Measurements from ENCODE around the gene MAP2K5. TPM values are rescaled to one million over a fixed set of nuclear protein-coding genes. Genes with fewer than 3 reads are reported as not detected.

Gene MAP2K5
- total RNA-seq, 1 donor from 2014 or later: 2.9 TPM

GRCh38 chr15:67548862-67549651 is 6.6 kb downstream of the MAP2K5 start:
- no peaks in the 10 kb centered on the region for H3K27me3 ChIP-seq (ENCODE audit: control insufficient read depth, insufficient read depth, low read length)
- H3K4me3 ChIP-seq (ENCODE audit: low read depth, low read length): no peak overlapping the region
- peaks cover 2% of the 10 kb centered on the region for H3K36me3 ChIP-seq (ENCODE audit: control insufficient read depth, insufficient read depth, low read length)
- TF ChIP-seq, protein P1, sequence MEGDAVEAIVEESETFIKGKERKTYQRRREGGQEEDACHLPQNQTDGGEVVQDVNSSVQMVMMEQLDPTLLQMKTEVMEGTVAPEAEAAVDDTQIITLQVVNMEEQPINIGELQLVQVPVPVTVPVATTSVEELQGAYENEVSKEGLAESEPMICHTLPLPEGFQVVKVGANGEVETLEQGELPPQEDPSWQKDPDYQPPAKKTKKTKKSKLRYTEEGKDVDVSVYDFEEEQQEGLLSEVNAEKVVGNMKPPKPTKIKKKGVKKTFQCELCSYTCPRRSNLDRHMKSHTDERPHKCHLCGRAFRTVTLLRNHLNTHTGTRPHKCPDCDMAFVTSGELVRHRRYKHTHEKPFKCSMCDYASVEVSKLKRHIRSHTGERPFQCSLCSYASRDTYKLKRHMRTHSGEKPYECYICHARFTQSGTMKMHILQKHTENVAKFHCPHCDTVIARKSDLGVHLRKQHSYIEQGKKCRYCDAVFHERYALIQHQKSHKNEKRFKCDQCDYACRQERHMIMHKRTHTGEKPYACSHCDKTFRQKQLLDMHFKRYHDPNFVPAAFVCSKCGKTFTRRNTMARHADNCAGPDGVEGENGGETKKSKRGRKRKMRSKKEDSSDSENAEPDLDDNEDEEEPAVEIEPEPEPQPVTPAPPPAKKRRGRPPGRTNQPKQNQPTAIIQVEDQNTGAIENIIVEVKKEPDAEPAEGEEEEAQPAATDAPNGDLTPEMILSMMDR (IDR thresholded peaks at IDR 0.05; ENCODE audit: insufficient read depth, low read length, severe bottlenecking): no peak
- no peak for FAIRE-seq
- no peak for DNase-seq (ENCODE audit: low read depth)

DNA sequence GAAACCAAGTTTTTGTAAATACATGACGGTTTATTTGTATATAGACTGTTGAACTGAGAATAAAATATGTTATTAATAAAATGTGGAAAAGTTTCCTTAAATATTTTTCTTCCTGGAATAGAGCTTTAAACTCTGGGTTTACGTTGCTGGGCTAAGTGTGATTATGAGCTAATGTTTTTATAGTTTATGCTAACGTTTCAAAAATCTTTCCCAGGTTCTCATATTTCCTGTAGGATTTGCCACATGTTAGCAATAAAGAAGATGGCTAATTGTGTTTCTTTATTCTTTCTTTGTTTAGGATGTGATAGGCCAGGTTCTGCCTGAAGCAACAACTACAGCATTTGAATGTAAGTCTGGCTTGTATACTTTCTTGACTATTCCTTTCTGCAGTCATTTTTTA is 7.2 kb downstream of the MAP2K5 start:
- TF ChIP-seq, protein P1 (IDR thresholded peaks at IDR 0.05; ENCODE audit: insufficient read depth, low read length, severe bottlenecking): no peak
- DNase-seq (ENCODE audit: low read depth) (no peak), FAIRE-seq (no peak)
- Histone ChIP-seq H3K4me3 (ENCODE audit: low read depth, low read length) (no peak overlapping the region), H3K36me3 (ENCODE audit: control insufficient read depth, insufficient read depth, low read length) (peaks cover 2% of the 10 kb centered on the region), H3K27me3 (ENCODE audit: control insufficient read depth, insufficient read depth, low read length) (no peaks in the 10 kb centered on the region)

GRCh38 chr15:67550522-67550921 is 8.0 kb downstream of the MAP2K5 start:
- Histone ChIP-seq H3K27me3 (ENCODE audit: control insufficient read depth, insufficient read depth, low read length) (no peaks in the 10 kb centered on the region), H3K4me3 (ENCODE audit: low read depth, low read length) (no peak overlapping the region), H3K36me3 (ENCODE audit: control insufficient read depth, insufficient read depth, low read length) (peaks cover 2% of the 10 kb centered on the region)
- no peak for DNase-seq (ENCODE audit: low read depth)
- FAIRE-seq: no peak
- TF ChIP-seq, protein P1 (IDR thresholded peaks at IDR 0.05; ENCODE audit: insufficient read depth, low read length, severe bottlenecking): no peak

GRCh38 chr15:67551207-67551743 is 8.8 kb downstream of the MAP2K5 start:
- no peaks in the 10 kb centered on the region for H3K27me3 ChIP-seq (ENCODE audit: control insufficient read depth, insufficient read depth, low read length)
- DNase-seq (ENCODE audit: low read depth) (no peak), FAIRE-seq (no peak)
- TF ChIP-seq, protein P1 (IDR thresholded peaks at IDR 0.05; ENCODE audit: insufficient read depth, low read length, severe bottlenecking): no peak
- H3K36me3 ChIP-seq (ENCODE audit: control insufficient read depth, insufficient read depth, low read length): peaks cover under 1% of the 10 kb centered on the region
- no peak overlapping the region for H3K4me3 ChIP-seq (ENCODE audit: low read depth, low read length)

- no peaks in the 10 kb centered on the region for H3K36me3 ChIP-seq (ENCODE audit: control insufficient read depth, insufficient read depth, low read length)
- no peaks in the 10 kb centered on the region for H3K27me3 ChIP-seq (ENCODE audit: control insufficient read depth, insufficient read depth, low read length)
- TF ChIP-seq, protein P1 (IDR thresholded peaks at IDR 0.05; ENCODE audit: insufficient read depth, low read length, severe bottlenecking): no peak
- FAIRE-seq (no peak), DNase-seq (ENCODE audit: low read depth) (no peak)
- no peak overlapping the region for H3K4me3 ChIP-seq (ENCODE audit: low read depth, low read length)
Measured at GRCh38 chr15:67554580-67554979, 12.1 kb downstream of the MAP2K5 start.

Measured in bronchial epithelial cell (primary cell).